ENCODE measurements around the gene RNF157.
"Not testable (repeated sequence)": the region's sequence is repeated elsewhere in the genome, so short reads cannot be mapped to it uniquely, and the experiment has no call there.

Gene RNF157

DNA sequence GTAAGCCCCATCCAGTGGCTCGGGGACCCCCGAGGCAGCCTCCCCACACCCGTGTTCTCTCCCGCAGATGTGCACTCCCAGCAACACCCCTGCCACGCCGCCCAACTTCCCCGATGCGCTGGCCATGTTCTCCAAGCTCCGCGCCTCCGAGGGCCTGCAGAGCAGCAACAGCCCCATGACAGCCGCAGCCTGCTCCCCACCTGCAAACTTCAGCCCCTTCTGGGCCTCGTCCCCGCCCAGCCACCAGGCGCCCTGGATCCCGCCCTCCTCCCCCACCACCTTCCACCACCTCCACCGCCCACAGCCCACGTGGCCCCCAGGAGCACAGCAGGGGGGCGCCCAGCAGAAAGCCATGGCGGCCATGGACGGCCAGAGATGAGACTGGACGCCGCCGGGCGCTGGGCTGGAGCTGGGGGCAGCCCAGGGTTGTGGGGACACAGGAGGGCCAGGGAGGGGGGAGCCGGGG, 29.9 kb upstream of the RNF157 start:
- no peak for DNase-seq

DNA sequence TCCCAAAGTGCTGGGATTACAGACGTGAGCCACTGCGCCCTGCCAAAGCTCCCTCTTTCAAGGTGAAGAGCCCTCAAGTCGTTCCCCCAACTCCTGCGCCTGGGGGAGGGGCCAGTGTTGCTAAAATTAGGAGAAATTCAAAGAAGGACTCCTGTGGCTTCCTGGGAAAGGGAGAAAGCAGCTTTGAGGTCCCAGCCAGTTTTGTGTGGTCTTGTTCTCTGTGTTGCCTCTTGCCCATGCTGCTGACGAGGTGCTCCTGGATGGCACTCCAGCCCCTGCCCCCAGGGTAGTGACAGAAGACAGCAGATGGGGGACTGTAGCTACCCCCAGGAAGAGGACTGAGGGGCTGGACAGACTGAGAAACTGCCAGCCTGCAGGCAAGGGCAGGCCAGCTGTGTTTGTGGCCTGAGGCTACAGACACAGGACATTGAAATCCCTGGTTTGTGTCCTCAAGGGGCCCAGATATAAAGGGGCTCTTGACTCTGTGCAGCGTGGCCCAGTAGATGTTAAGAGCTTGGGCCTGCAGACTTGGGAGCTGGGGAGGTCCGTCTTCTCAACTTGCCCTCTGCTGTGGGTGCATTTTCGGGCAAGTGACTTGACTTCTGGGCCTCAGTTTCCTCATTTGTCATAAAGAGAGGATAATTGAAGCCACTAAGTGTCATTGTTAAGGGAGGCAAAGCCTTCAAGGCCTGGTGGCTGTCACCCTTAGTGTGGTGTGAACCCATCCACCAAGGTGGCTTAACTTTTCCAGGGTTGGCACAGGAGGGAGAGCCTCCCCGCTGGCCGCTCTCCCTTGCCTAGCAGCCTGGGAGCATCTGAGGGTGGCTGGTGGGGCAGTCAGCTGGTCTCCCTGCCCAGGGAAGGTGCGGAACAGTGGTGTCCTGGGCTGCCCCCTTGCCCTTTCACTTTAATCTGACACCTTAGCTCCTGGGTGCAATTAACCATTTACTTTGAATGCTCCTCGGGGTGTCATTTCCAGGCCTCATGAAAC, 29.0 kb upstream of the RNF157 start:
- no peak for DNase-seq

DNA sequence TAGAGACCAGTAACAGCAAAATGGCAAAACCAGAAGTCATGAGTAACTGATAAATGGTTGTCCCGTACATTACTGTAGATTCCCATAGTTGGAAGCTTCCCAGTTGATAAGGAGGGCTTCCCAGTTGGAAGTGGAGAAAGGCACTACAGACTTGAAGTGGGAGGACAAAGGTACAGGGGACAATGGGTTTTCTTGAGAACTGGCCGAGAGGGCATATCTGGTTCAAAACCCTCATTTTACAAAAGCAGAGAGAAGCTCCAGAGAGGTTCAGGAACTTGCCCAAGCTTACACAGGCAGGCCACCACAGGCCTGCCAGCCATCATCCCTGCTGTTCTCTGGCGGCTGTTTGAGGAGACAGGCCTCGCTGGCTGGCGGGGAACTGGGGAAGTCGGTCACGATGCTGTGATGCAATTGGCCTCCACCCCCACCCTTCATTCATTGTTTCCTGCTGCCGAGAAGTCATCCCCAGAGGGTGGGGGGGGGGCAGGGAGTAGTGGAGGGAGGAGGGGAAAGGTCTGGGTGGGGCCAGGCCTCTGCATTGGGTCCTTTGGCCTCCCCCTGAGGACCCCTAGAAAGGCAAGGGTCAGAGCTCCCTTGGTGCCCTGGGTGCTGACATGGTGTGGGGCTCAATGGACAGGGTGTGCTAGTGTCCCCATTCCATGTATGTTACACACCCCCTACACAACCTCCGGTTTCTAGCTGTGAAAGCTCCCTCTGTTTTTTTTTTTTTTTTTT, 27.9 kb upstream of the RNF157 start:
- DNase-seq = peak; percentile 89 to 93

DNA sequence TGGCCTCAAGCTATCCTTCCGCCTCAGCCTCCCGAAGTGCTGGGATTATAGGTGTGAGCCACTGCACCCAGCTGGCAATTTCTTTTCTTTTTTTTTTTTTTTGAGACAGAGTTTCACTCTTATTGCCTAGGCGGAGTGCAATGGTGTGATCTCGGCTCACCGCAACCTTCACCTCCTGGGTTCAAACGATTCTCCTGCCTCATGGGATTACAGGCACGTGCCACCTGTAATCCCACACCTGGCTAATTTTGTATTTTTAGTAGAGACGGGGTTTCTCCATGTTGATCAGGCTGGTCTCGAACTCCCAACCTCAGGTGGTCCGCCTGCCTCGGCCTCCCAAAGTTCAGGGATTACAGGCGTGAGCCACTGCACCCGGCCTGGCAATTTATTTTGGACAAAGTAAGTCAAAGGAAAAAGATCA, 27.3 kb upstream of the RNF157 start:
- not testable (repeated sequence) for DNase-seq

DNA sequence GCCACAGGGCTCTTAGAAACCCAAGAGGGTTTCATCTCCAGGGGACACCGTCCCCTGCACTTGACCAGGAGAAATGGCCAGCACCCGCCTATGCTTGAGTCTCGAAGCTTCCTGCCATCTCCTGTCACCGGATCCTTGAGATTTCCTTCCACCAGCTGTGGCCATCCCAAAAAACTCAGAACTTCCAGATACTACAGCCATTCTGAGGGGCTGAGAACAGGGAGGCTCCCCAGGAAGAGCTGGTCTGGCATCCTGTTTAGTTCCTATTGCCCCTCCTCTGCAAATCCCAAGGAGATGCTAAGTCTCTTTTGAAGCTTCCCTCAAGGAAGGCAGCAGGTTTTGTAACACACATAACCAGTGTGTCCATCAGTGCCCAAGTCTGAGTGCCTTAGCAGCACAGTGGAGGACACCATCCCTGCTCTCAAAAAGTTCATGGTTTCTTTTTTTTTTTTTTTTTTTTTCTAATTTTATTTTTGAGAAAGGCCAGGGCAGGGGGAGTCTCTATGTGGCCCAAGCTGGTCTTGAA, 26.8 kb upstream of the RNF157 start:
- DNase-seq = no peak

DNA sequence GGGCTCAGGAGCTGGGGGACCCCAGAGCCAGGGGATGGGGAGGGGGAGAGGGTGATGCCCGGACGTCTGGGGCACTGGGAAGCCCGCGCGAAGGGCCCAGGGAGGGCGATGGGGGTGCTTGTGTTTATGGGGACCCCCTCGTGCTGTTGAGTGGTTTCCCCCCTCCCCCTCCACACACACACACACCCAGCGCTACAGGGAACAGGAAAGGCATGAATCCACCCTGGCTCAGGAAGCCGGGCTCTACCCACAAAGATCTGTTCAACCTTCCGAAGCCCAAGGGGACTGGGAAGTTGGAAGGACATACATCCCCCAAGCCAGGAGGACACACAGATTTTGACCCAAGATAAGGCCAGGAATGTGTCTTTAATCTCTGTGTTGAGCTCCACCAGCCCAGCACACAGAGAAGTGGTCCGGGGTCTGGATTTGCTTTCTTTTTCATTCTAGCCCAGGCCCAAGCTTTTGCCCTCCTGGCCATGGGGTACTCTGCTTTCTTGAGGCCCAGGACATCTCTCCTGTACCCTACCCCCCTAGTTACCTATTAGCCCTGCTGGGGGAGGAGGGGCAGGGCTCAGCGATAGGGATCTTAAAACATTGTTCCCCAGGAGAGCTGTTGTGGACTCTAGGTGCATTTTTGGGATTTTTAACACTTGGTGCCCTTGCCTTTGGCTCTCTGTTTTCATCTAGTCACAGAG, 26.1 kb upstream of the RNF157 start:
- DNase-seq = no peak

DNA sequence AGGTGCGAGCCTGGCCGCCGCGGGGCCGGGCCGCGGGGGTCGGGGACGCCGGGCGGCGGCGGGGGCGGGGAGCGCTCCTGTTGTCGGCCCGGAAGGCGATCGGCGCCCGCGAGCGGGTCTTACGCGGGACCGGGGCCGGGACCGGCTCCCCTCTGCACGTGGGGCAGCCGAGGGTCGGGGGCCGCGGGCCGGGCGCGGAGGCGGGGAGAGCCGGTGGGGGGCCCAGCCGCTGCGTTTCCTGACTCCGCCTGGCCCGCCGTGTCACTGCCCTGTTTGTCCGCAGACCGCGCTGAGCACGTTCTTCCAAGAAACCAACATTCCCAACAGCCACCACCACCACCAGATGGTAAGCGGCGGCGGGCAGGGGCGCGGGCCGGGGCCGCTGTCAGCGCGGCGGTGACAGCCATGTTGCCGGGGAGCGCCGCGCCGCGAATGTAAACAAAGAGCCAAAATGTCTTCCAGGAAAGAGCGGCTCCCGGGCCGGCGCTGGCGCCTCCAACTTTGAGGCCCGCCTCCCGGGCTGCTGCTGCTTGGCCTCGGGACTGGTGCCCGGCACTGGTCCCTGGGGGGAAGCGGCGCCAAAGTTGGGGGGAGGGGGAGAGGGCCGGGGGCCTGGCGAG, 25.4 kb upstream of the RNF157 start:
- peak; percentile 51 to 64 for DNase-seq

DNA sequence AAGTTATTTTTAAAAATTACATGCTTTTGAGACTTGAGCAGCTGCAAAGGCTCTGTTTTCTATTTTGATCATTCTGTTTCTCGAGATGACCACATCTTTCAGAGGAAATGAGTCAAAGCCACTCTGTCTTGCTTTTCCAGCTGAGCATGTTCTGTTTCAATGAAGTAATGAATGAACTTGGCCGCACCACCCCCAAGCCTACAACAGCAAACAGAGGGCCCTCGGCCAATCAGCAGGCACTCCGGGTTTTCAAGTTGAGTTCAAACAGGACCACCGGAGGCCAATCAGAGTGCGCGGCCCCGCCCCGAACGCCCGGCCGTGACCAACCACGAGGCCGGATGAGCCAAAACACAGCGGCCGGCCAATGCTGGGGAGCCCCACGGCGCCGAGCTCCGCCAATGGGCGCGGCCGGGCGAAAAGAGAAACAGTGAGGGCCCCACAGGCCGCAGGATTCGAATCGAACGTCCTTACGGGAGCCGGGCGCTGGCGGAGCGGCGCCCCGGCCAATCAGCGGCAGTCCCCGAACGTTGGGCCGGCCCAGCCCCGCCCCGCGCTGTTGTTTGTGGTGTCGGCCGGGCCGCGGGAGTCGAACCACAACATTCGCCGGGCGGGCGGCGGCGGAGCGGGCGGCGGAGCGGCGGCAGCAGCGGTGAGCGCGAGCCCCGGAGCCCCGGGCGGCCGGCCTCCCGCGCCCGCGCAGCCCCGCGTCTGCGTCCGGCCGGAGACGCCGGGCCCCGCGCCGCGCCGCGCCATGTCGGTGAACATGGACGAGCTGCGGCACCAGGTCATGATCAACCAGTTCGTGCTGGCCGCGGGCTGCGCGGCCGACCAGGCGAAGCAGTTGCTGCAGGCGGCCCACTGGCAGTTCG, 24.7 kb upstream of the RNF157 start, which contains the start of gene UBALD2:
Gene UBALD2 (plus strand): TSS at position 594 of the 869 bp plus-strand sequence. CDS start 158 bp downstream, at position 752.
- peak; percentile 100 for DNase-seq

DNA sequence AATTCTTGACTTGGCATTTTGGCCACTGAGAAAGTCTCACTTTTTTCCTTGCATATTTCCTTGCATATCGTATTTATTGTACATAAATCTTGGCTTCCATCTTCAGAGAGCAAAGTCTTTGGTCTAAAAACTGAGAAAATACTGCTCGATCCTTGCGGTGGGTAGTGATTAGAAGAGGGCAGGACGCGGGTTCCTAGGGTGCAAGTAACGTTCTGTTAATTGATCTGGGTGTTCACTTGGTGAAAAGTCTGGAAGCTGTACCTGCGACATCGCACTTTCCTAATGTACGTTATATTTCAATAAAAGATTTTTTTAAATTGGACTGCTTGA, 24.1 kb upstream of the RNF157 start:
- DNase-seq = no peak

DNA sequence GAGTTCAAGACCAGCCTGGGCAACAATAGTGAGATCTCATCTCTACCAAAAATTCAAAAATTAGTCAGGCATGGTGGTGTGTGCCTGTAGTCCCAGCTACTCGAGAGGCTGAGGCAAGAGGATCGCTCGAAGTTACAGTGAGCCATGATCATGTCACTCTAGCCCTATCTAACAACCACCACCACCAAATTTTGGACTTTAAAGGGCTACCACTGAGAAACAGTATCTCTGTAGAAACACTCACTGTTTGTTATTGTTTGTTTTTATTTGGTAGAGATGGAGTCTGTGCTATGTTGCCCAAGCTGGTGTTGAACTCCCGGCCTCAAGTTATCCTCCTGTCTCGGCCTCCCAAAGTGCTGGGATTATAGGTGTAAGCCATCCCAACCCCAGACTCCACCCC, 23.6 kb upstream of the RNF157 start:
- no peak for DNase-seq

DNA sequence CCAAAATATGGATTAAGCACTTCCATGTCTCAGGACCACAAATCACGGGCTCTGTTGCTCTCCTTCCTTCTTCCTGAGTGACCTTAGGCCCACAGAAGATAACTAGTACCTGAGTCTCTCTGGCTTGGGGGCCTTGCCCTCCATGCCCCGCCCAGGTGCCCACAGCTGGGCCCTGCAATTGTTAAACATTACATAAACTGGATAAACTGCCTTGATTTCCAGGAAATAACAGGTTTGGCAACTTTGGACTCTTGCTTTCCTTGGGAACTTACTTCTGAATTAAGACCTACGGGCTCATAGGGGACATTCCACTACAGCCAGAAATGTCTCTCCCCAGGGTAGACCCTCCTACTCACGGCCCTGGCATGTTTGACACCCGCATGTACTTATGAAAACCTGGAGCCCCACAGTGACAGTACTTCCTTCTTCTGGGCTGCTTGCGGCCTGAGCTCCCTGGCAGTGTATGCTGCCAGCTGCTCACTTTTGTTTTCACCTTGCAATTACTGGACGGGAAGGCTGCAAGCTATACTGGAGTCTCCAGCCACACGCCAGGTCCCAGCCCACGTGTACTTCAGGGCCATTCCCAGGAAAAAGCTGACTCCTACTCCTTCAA, 22.5 kb upstream of the RNF157 start:
- DNase-seq = peak; percentile 87

DNA sequence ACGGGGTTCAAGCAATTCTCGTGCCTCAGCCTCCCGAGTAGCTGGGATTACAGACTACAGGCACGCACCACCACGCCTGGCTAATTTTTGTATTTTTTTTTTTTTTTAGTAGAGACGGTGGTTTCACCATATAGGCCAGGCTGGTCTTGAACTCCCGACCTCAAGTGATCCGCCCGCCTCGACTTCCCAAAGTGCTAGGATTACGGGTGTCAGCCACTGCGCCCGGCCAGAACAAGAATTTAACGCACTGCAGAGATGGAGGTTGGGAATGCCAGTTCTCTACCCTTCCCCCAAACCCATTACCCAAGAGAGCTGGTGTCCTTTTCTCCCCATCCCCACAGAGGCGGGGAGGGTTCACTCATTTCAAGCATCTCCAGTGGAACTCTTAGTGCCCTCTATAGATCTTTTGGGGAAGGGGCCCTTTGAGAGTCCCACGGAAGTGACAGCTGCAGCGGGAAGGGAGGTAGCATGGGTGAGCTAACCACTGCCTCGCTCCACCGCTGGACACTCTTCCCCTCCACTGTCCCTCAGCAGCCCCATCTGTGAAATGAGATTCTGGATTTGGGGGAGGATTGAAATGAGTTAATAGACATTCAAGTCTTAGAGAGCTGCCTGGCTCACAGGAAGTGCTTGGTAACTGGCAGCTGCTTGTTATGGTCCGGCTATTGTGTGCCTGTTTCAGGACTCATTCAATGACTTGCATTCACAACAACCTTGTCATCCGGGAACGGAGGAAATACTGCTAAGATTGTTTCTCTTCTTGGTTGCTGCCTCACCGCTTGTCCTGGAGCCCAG, 21.3 kb upstream of the RNF157 start:
- peak in 1 of 2 experiments; percentile 20 for DNase-seq

DNA sequence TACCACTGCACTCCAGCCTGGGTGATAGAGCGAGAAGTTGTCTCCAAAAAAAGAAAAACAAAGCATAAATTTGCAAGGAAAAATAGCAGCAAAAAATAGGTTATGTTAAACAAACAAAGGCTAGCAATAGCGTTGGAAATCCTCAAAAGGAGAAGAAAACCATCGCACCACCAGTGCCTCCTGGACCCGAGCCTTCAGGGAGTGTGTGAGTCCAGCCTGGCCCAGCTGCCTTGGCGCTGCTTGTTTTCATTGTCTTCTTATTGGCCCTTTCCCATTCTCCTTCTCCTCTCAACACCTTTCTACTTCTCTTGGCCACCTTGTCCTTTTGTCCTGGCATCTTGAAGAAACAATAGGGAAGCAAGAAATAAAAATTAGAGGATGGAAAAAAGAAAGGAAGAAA, 20.4 kb upstream of the RNF157 start:
- DNase-seq = no peak

DNA sequence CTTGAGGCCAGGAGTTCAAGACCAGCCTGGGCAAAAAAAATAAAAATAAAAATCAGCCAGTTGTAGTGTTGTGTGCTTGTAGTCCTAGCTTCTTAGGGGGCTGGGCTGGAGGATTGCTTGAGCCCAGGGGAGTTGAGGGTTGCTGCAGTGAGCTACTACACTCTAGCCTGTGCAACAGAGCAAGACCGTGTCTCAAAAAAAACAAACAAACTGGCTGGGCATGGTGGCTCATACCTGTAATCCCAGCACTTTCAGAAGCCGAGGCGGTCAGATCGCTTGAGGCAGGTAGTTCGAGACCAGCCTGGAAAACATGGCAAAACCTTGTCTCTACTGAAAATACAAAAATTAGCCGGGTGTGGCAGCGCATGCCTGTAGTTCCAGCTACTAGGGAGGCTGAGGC, 19.9 kb upstream of the RNF157 start:
- no peak for DNase-seq

DNA sequence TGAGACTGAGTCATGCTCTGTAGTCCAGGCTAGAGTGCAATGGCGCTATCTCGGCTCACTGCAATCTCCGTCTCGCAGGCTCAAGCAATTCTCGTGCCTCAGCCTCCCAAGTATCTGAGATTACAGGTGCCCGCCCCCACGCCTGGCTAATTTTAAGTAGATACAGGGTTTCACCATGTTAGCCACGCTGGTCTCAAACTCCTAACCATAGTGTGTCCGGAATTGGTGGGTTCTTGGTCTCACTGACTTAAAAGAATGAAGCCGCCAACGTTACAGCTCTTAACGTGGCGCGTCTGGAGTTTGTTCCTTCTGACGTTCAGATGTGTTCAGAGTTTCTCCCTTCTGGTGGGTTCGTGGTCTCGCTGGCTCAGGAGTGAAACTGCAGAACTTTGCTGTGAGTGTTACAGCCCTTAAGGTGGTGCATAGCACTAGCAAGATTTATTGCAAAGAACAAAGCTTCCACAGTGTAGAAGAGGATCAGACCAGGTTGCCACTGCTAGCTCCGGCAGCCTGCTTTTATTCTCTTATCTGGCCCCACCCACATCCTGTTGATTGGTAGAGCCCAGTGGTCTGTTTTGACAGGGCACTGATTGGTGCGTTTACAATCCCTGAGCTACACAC, 16.2 kb upstream of the RNF157 start:
- DNase-seq = not testable (repeated sequence)

DNA sequence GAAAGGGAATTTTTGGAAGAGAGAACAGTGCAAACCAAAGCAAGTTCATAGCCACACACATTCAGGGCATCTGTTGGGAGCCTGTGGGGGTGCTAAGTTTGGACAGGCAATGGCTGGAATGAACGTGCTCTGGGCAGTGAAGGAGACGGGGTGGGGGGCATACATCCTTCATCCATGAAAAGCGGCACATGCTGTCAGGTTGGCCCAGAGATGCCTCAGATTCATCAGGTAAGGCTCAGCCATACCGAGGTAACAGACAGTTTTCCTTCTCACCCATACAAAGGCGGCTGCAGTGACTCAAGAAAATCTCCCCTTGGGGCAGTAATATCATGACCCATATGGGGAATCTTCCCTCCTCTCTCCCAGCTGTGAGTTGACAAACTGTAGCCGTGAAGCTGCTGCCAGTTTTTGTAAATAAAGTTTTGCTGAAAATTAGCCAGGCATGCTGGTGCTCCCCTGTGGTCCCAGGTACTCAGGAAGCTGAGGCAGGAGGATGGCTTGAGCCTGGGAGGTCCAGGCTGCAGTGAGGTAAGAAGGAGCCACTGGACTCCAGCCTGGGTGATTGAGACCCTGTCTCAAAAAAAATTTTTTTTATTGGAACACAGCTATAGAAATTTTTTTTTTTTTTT, 15.6 kb upstream of the RNF157 start:
- no peak for DNase-seq

DNA sequence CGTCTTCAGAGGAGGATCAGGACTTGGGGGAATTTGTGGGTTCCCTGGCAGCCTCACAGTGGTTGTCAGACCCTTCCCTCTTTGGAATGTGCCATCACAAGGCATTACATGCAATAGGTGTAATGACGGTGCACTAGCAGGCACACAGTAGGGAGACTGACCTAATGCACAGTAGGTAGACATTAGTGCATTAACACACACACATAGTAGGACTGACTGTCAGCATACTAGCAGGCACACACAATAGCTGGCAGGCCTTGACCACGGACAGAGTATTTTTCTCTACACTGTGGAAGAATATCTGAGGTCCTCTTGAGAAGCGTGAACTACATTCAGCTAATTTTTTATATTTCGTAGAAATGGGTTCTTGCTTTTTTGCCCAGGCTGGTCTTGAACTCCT, 14.0 kb upstream of the RNF157 start:
- no peak for DNase-seq

DNA sequence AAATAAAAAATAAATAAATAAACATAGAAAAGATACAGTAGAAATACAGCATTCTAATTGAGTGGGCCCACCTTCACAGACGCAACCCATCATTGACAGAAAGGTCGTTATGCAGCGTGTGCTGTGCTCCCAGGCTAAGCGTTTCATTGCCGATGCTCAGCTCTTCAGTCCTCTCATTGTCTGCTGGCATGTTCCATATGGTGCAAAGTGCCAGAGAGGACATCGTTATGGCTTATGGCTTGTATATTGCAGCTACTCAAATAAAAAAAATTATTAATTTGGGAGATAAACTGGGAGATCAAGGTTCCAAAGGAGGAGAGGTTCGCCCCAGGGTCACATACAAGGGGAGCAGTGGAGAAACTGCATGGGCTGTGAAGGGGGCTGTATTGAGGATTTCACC, 13.5 kb upstream of the RNF157 start:
- DNase-seq = no peak

Measured in AML-193 (cell line).